HFFc6 (cell line): ENCODE data around the gene ZNF341. TPM values are rescaled to one million over a fixed set of nuclear protein-coding genes. Genes with fewer than 3 reads are reported as not detected.

Experiments used
- DNase-seq: peaks from one replicate; pipeline ENCODE4 v3.0.0-alpha.2; 2018
- H3K27ac Mint-ChIP-seq: 2 replicates; pipeline ENCODE4 v1.8.0; 2020; ENCODE audit warnings: mild to moderate bottlenecking, mixed read lengths
- H3K27me3 Mint-ChIP-seq: 2 replicates; pipeline ENCODE4 v1.8.0; 2021; ENCODE audit warnings: mild to moderate bottlenecking, moderate library complexity, mixed read lengths; ENCODE audit not compliant: insufficient read depth
- H3K36me3 Mint-ChIP-seq: 2 replicates; pipeline ENCODE4 v1.8.0; 2021; ENCODE audit warnings: low read depth, mixed read lengths
- H3K4me1 Mint-ChIP-seq: 2 replicates; pipeline ENCODE4 v1.8.0; 2020; ENCODE audit warnings: low read depth, mixed read lengths
- H3K4me3 Mint-ChIP-seq: 2 replicates; pipeline ENCODE4 v1.8.0; 2020; ENCODE audit warnings: mild to moderate bottlenecking, moderate library complexity, mixed read lengths
- H3K9me3 Mint-ChIP-seq: 2 replicates; pipeline ENCODE4 v1.8.0; 2020; ENCODE audit warnings: mild to moderate bottlenecking, mixed read lengths
- total RNA-seq, 6 experiments: library from RNA; stranded (reverse); fragmentation: NEBNext Ultra II Directional; extraction: Animal tissue kit (Norgen Biotek cat#: 25700); gene quantifications; 2 replicates in 1 of 6; 3 replicates in 5 of 6; pipeline ENCODE4 v1.2.3, GENCODE V29; 2021
- TF ChIP-seq, protein P1 (sequence below): fragments of 200-600 bp; sonication (generic); IDR thresholded peaks from 2 replicates; pipeline ENCODE4 v1.5.0; 2021; ENCODE audit warnings: antibody characterized with exemption, mild to moderate bottlenecking

The ZNF341 gene
- total RNA-seq, 6 experiments from 2014 or later = 3.2 to 4.1 (median 3.6) TPM

DNA sequence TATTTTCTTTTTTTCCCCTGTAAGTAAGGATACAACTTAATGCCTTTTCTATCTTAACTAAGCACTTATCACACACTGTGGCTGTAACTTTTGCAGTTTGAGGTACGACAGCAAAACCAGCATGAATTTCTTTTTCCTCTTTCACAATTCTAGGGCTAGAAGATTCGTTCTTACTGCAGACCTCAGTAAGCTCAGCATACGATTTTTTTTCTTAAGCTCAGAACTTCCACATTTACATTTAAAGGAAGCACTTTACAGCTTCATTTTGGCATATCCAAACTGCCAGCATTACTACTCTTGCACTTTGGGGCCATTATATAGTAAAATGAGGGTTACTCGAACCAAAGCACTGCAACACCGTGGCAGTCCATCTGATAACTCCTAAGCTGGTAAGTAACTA is 78.5 kb downstream of the ZNF341 start:
- no peak for DNase-seq
- Mint-ChIP-seq H3K4me3 (no peak overlapping the region), H3K4me1 (peaks cover 34% of the 10 kb centered on the region), H3K9me3 (no peaks in the 10 kb centered on the region), H3K27ac (no peak overlapping the region), H3K27me3 (no peaks in the 10 kb centered on the region), H3K36me3 (peaks cover 13% of the 10 kb centered on the region; the same call in 1 of the 2 replicates)
- TF ChIP-seq, protein P1, sequence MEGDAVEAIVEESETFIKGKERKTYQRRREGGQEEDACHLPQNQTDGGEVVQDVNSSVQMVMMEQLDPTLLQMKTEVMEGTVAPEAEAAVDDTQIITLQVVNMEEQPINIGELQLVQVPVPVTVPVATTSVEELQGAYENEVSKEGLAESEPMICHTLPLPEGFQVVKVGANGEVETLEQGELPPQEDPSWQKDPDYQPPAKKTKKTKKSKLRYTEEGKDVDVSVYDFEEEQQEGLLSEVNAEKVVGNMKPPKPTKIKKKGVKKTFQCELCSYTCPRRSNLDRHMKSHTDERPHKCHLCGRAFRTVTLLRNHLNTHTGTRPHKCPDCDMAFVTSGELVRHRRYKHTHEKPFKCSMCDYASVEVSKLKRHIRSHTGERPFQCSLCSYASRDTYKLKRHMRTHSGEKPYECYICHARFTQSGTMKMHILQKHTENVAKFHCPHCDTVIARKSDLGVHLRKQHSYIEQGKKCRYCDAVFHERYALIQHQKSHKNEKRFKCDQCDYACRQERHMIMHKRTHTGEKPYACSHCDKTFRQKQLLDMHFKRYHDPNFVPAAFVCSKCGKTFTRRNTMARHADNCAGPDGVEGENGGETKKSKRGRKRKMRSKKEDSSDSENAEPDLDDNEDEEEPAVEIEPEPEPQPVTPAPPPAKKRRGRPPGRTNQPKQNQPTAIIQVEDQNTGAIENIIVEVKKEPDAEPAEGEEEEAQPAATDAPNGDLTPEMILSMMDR = no peak

GRCh38 chr20:33810885-33811775 is 79.3 kb downstream of the ZNF341 start, which contains the start of gene CHMP4B:
CHMP4B (plus strand) TSS chr20:33811348; CDS start chr20:33811469, 121 bp downstream.
- Mint-ChIP-seq H3K27ac (peak within 1 kb of the TSS; percentile 98), H3K4me3 (peak within 1 kb of the TSS; percentile 95), H3K4me1 (peaks cover 34% of the 10 kb centered on the region), H3K36me3 (peaks cover 13% of the 10 kb centered on the region; the same call in 1 of the 2 replicates), H3K27me3 (no peaks in the 10 kb centered on the region), H3K9me3 (no peaks in the 10 kb centered on the region)
- DNase-seq = peak; percentile 98
- TF ChIP-seq, protein P1 = no peak

DNA sequence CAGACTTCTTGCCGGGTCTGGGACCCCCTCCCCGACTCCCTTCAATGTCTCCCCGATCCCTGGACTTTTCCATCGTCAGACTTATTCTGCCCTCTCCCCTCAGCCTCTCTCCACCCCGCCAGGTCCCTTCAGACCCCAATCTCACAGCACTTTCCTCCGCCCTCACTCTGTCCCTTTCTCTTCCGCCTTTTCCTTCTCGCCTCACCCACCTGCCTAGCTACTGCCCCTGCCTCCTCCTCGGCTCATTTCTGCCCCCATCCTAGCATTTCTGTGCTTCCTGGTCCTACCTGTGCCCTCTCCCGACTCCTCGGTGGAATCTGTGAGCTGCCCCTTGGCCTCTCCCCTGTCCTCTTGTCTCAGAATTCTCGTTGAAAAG is 80.0 kb downstream of the ZNF341 start:
- Mint-ChIP-seq H3K36me3 (peaks cover 13% of the 10 kb centered on the region; the same call in 1 of the 2 replicates), H3K4me1 (peaks cover 34% of the 10 kb centered on the region), H3K9me3 (no peaks in the 10 kb centered on the region), H3K27me3 (no peaks in the 10 kb centered on the region), H3K4me3 (peak overlapping the region; percentile 95), H3K27ac (peak overlapping the region; percentile 98)
- TF ChIP-seq, protein P1 = no peak
- no peak for DNase-seq

DNA sequence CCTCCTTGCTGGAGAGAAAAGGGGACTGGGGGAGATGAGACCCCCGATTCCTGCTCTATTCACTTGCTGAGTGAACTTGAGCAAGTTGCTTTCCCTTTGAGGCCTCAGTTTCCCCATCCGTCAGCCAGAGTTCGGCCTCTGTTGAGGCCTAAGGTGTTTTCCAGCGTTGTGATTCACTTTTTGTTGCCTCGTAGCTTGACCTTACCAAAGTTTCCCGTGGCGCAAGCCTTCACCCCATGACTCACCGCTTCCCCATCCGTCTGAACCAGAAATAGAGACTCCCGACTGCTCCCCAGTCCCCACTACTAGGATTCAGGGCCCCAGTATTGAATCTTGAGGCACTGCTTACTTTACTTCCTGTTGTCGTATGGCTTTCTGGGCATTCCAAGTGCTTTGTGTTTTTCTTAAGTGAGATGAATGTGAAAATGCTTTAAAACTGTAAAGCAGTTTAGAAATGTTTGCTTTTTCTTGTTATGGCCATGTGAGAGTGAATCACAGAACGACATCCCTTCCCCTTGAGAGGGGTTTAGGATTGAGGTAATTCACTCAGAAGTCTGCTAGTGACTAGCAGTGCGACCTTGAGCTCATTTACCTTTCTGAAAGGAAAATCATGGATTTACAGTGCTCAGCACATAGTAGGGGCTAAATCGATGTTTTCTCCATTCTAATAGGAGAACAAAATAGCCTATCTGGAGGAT is 80.5 kb downstream of the ZNF341 start:
- Mint-ChIP-seq H3K27me3 (no peaks in the 10 kb centered on the region), H3K36me3 (peaks cover 13% of the 10 kb centered on the region; the same call in 1 of the 2 replicates), H3K4me1 (peaks cover 39% of the 10 kb centered on the region), H3K4me3 (peak overlapping the region; percentile 95), H3K27ac (peak overlapping the region; percentile 98), H3K9me3 (no peaks in the 10 kb centered on the region)
- TF ChIP-seq, protein P1 = no peak
- peak; percentile 84 for DNase-seq

DNA sequence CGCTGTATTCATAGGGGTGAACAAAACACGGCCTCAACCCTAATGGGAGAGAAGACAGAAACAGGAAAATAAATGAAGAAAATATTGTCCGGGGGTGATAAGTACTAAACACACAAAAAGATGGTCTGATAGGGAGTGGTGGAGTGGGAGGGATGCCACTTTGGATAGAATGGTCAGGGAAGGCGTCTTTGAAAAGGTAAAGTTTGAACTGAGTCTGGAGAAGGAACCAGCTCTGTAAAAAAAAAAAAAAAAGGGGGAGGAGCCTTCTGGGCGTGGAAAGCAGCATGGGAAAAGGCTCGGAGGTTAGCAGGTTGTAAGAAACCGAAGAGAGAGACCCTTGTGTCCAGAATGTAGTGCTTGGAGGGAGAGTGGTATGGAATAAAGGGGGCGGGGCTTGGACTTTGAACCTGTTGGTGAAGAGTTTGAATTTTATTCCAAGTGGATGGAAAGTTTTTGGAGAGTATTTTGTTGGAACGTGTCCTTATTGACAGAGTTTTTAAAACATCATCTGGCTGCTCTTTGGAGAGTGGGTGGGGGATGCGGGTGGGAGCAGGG is 81.2 kb downstream of the ZNF341 start:
- no peak for DNase-seq
- Mint-ChIP-seq H3K9me3 (no peaks in the 10 kb centered on the region), H3K36me3 (peaks cover 13% of the 10 kb centered on the region; the same call in 1 of the 2 replicates), H3K4me1 (peaks cover 46% of the 10 kb centered on the region), H3K4me3 (peak overlapping the region; percentile 95), H3K27me3 (no peaks in the 10 kb centered on the region), H3K27ac (peak overlapping the region; percentile 98)
- TF ChIP-seq, protein P1 = no peak
